ENCODE data around the gene APH1A. TPM values are rescaled to one million over a fixed set of nuclear protein-coding genes. Genes with fewer than 3 reads are reported as not detected.

APH1A gene
- total and polyA plus RNA-seq, 2 of the 13 experiments (the other 11 are each of a cell fraction or from before 2014, with no cell fraction given), result 114 to 130 TPM

DNA sequence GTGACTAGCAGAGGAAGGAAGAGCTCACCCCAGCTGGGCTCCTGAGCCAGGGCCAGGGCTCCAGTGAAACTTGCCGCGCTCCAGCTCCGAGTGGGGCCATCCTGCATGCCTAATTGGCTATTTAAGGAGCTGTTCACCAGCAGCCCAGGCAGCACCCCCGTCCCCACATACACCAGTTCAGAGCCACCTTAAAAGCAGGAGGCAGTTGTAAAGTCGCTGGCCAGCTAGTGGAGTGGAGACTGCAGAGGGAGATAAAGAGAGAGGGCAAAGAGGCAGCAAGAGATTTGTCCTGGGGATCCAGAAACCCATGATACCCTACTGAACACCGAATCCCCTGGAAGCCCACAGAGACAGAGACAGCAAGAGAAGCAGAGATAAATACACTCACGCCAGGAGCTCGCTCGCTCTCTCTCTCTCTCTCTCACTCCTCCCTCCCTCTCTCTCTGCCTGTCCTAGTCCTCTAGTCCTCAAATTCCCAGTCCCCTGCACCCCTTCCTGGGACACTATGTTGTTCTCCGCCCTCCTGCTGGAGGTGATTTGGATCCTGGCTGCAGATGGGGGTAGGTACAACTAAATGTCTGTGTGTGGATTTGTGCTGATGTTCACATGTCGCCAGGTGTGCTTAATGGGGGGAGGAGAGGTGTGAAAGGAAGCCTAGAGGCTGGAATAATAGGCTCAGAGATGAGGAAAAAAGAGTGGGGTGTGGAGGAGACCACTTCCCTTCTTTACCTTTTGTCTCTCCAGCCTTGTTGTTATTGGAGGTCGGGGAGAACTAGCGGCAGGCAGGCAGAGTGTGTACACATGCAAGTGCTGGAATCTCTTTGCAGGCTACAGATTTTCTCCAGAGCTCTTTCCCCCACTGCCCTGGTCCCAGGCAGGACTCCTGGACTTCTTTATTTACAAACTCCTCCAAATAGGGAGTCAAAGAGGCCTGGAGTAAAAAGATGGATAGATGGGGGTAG, 10.9 kb downstream of the APH1A start, which contains the start of gene CA14:
CA14 (plus strand) TSS at position 151 of the 962 bp plus-strand sequence; CDS start at position 506, 355 bp downstream.
- no peaks in the 10 kb centered on the region for H3K79me2 ChIP-seq (ENCODE audit: insufficient read depth, low read length)
- no peaks in the 10 kb centered on the region; a peak in 1 of 5 replicates for H3K27me3 ChIP-seq (ENCODE audit: control insufficient read depth in 1 of 2, insufficient read depth in 2 of 2, low read length in 2 of 2)
- peak; percentile 61 for ATAC-seq
- no peaks in the 10 kb centered on the region for H3K36me3 ChIP-seq (replicated peaks in 1 of 2; ENCODE audit: control insufficient read depth in 1 of 2, insufficient read depth in 2 of 2, low read length in 2 of 2)
- in situ Hi-C loops (cut with HindIII; ENCODE audit: extremely low pct_ligation_motif_present, low pct_unique_long_range_greater_than_20kb), result loop anchor here (5.0 to 10.0 kb wide), 3 partner anchors 39 to 277 kb away; no protein-coding TSS in a partner anchor
- H3K9me3 ChIP-seq (ENCODE audit: low read length), result no peaks in the 10 kb centered on the region
- peaks cover 52% of the 10 kb centered on the region for H3K4me1 ChIP-seq (ENCODE audit: insufficient read depth, low read length)
- H3K4me3 ChIP-seq (replicated peaks in 1 of 3; ENCODE audit: insufficient read depth in 1 of 3, low read depth in 2 of 3, low read length in 3 of 3), result peak within 1 kb of the TSS; percentile 68 to 79 (median 78)
- H2AFZ ChIP-seq (ENCODE audit: low read length), result peak within 1 kb of the TSS; percentile 65
- peak within 1 kb of the TSS; percentile 75 for H3K9ac ChIP-seq (ENCODE audit: insufficient read depth, low read depth, low read length)
- H4K20me1 ChIP-seq (ENCODE audit: insufficient read depth, low read length), result no peaks in the 10 kb centered on the region
- under 1% methylated on average over 13 of the region's 13 CpGs for WGBS (ENCODE audit: low lambda C conversion rate)
- peak; percentile 67 for FAIRE-seq
- intact Hi-C loops (cut with micrococcal nuclease; ENCODE audit: unreplicated experiment), result loop anchor here (1.0 to 10.0 kb wide), 2 partner anchors 35 to 297 kb away; partner anchors contain the start of gene MRPS21
- ChIA-PET POLR2A (interaction anchor here (0.6 to 5.0 kb wide), 11 partner anchors 11 to 322 kb away, joined by 3 to 32 read pairs (median 6); partner anchors contain the start of genes APH1A, C1orf54, MCL1 and PRPF3), CTCF (ENCODE audit: low intra/inter-chr PET ratio, low total read pairs) (interaction anchor here (0.6 to 0.8 kb wide), 2 partner anchors 23 to 172 kb away, joined by 3 read pairs; no protein-coding TSS in a partner anchor)
- peak within 1 kb of the TSS; percentile 98 for H3K4me2 ChIP-seq (ENCODE audit: low read depth, low read length)
- peak within 1 kb of the TSS; percentile 73 for H3K27ac ChIP-seq (ENCODE audit: extremely low read length, insufficient read depth, low read length)
- no peak for DNase-seq (ENCODE audit: low spot score)
- no TSS peak for BruUV-seq (replicated peaks)
- TF ChIP-seq ZNF83 (CRISPR knock-in tag; IDR thresholded peaks at IDR 0.05; ENCODE audit: borderline replicate concordance) (no peak), MEIS2 (CRISPR knock-in tag; IDR thresholded peaks at IDR 0.05) (no peak), GATA4 (IDR thresholded peaks at IDR 0.05; ENCODE audit: borderline replicate concordance, low read depth) (no peak), KLF9 (CRISPR knock-in tag; IDR thresholded peaks at IDR 0.05; ENCODE audit: low read depth) (no peak), ZNF598 (CRISPR knock-in tag; IDR thresholded peaks at IDR 0.05; ENCODE audit: borderline replicate concordance) (no peak), ARNT (IDR thresholded peaks at IDR 0.05) (no peak), ZNF883 (CRISPR knock-in tag; IDR thresholded peaks at IDR 0.05; ENCODE audit: not compliant biosample characterization) (no peak), TEAD3 (CRISPR knock-in tag; optimal IDR thresholded peaks at IDR 0.05; ENCODE audit: borderline replicate concordance) (peak; percentile 8), ZNF616 (CRISPR knock-in tag; IDR thresholded peaks at IDR 0.05; ENCODE audit: low read depth) (no peak), ZNF589 (CRISPR knock-in tag; conservative IDR thresholded peaks at IDR 0.05) (no peak)
- TF ChIP-seq, protein P1, sequence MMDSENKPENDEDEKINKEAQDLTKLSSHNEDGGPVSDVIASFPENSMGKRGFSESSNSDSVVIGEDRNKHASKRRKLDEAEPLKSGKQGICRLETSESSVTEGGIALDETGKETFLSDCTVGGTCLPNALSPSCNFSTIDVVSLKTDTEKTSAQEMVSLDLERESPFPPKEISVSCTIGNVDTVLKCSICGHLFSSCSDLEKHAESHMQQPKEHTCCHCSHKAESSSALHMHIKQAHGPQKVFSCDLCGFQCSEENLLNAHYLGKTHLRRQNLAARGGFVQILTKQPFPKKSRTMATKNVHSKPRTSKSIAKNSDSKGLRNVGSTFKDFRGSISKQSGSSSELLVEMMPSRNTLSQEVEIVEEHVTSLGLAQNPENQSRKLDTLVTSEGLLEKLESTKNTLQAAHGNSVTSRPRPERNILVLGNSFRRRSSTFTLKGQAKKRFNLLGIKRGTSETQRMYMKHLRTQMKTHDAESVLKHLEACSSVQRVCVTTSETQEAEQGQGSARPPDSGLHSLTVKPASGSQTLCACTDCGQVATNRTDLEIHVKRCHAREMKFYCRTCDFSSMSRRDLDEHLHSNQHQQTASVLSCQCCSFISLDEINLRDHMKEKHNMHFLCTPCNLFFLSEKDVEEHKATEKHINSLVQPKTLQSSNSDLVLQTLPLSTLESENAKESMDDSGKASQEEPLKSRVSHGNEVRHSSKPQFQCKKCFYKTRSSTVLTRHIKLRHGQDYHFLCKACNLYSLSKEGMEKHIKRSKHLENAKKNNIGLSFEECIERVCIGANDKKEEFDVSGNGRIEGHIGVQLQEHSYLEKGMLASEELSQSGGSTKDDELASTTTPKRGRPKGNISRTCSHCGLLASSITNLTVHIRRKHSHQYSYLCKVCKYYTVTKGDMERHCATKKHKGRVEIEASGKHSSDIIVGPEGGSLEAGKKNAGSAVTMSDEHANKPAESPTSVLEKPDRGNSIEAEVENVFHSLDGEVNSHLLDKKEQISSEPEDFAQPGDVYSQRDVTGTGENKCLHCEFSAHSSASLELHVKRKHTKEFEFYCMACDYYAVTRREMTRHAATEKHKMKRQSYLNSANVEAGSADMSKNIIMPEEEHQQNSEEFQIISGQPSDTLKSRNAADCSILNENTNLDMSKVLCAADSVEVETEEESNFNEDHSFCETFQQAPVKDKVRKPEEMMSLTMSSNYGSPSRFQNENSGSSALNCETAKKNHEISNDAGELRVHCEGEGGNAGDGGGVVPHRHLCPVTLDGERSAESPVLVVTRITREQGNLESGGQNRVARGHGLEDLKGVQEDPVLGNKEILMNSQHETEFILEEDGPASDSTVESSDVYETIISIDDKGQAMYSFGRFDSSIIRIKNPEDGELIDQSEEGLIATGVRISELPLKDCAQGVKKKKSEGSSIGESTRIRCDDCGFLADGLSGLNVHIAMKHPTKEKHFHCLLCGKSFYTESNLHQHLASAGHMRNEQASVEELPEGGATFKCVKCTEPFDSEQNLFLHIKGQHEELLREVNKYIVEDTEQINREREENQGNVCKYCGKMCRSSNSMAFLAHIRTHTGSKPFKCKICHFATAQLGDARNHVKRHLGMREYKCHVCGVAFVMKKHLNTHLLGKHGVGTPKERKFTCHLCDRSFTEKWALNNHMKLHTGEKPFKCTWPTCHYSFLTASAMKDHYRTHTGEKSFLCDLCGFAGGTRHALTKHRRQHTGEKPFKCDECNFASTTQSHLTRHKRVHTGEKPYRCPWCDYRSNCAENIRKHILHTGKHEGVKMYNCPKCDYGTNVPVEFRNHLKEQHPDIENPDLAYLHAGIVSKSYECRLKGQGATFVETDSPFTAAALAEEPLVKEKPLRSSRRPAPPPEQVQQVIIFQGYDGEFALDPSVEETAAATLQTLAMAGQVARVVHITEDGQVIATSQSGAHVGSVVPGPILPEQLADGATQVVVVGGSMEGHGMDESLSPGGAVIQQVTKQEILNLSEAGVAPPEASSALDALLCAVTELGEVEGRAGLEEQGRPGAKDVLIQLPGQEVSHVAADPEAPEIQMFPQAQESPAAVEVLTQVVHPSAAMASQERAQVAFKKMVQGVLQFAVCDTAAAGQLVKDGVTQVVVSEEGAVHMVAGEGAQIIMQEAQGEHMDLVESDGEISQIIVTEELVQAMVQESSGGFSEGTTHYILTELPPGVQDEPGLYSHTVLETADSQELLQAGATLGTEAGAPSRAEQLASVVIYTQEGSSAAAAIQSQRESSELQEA (CRISPR knock-in tag; IDR thresholded peaks at IDR 0.05; ENCODE audit: not compliant biosample characterization), result no peak
- TF ChIP-seq, protein P2, sequence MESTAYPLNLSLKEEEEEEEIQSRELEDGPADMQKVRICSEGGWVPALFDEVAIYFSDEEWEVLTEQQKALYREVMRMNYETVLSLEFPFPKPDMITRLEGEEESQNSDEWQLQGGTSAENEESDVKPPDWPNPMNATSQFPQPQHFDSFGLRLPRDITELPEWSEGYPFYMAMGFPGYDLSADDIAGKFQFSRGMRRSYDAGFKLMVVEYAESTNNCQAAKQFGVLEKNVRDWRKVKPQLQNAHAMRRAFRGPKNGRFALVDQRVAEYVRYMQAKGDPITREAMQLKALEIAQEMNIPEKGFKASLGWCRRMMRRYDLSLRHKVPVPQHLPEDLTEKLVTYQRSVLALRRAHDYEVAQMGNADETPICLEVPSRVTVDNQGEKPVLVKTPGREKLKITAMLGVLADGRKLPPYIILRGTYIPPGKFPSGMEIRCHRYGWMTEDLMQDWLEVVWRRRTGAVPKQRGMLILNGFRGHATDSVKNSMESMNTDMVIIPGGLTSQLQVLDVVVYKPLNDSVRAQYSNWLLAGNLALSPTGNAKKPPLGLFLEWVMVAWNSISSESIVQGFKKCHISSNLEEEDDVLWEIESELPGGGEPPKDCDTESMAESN (CRISPR knock-in tag; conservative IDR thresholded peaks at IDR 0.05), result 0 out of 2 replicates have a peak, but pooled peaks have one; percentile 38

Measured in HepG2 (cell line).